AG09319 (cell line): Measurements from ENCODE around the gene ACSM2A.
"Not testable (repeated sequence)": the region's sequence is repeated elsewhere in the genome, so short reads cannot be mapped to it uniquely, and the experiment has no call there.

Experiments used
- DNase-seq: peaks from one replicate; pipeline ENCODE4 v3.0.0-alpha.2; 2010; ENCODE audit warnings: low read depth; ENCODE audit errors: extremely low read depth
- CTCF ChIP-seq: IDR thresholded peaks from 2 replicates; pipeline ENCODE4 v1.5.1; 2011; ENCODE audit warnings: low read depth, mild to moderate bottlenecking, inconsistent platforms, low read length, moderate library complexity

Gene ACSM2A

DNA sequence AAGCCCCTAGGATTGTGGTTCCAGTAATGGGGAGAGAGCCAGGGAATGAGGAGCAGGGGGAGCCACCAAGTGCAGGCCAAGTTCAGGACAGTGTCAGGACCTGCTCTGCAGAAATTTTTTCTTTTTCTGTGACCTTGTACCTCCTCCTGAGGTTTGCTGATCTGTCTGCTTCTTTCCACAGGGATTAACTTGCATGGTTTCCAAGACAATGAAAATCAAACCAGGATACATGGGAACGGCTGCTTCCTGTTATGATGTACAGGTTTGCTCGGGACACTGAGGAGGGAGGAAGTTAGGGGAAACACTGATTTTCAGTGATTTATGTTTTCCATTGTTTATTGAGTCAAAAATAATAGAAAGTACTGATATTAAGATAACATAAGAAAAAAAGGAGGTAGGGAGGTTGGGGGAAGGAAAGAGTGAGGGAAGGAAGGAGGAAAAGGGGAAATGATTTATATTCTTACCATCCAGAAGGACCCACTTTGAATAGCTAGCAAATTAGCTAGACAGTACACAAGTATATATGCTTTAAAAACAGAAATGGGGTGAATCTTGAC, 25.9 kb downstream of the ACSM2A start:
- DNase-seq: not testable (repeated sequence)

DNA sequence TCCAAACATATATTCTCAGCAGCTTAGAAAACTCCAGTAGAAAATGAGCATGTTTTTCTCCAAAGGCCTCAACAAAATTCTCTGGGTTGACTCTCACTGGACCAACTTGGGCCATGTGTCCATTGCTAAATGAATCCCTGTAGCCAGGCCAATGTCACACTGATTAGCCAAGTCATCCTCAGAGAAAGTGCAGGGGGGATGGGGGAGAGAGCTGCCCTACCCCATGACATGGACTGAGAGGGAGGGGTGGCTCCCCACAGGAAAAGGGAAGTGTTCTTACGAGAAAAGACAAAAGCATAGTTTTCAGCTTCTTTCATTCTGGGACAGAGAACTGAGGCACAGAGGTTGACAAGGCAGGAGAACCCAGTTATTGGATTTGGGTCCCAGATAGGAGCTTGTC, 32.7 kb downstream of the ACSM2A start:
- DNase-seq: not testable (repeated sequence)

GRCh38 chr16:20484726-20485125, 33.4 kb downstream of the ACSM2A start:
- no peak for TF ChIP-seq CTCF
- no peak for DNase-seq

- TF ChIP-seq CTCF: no peak
- DNase-seq: no peak
Measured at GRCh38 chr16:20485408-20485807, 34.1 kb downstream of the ACSM2A start.

DNA sequence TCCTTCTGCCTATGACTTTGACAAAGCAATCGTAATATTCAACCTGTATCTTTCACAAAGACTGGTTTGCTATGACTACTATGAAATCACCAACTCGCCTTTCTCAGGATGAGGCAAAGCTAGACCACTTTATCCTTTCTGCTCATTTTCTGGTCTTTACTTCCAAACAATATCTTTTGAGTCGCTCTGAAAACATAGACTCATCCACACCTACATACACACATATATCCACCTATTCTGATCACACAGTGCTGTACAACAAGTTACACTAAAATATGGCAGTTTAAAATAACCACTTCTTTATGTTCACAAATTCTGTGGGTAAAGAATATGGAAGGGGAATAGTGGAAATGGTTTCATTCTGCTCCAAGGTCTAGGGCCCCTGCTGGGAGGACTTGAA, 39.7 kb downstream of the ACSM2A start:
- DNase-seq: not testable (repeated sequence)

DNA sequence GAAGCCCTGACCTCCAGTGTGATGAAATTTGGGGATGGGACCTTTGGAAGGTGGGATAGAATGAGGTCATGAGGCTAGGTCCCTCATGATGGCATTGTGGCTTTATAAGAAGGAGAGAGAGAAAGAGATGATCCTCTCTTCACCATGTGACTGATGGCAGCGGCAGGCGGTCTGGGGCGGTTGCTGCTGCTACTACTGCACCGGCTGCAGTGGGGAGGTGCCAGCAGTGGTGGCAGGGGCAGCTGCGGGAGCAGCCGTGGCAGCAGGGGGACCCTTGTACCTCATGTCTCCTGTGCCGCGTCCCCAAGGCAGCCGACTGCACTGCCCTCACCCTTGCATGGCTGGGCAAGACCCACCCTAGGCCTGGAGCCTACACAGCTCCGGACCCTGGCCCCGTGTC, 40.1 kb downstream of the ACSM2A start:
- not testable (repeated sequence) for DNase-seq

- DNase-seq: no peak
- no peak for TF ChIP-seq CTCF
Measured at GRCh38 chr16:20504418-20504817, 53.1 kb downstream of the ACSM2A start.

GRCh38 chr16:20507280-20507679, 56.0 kb downstream of the ACSM2A start:
- no peak for TF ChIP-seq CTCF
- DNase-seq: no peak

- no peak for DNase-seq
- TF ChIP-seq CTCF: no peak
Measured at GRCh38 chr16:20510323-20510722, 59.0 kb downstream of the ACSM2A start.

DNA sequence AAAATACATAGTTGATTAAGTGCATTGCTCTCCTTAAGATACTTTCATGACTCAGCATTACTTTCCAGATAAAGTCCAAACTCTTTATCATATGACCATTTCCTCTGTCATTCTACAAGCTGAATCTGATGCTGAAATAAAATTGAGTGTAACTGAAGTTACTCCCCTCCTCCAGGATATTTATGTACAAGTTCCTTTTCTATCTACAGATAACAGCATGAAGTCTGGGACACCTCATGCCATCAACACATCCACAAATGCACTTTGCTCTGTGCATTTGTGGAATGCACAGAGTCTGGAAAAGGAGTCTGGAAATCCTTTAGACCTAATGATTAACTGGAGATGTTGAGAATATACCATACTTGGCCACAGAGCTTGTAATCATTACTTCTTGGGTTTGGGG, 64.4 kb downstream of the ACSM2A start:
- DNase-seq: no peak
- TF ChIP-seq CTCF: no peak
